Thyroid gland (tissue), 4 donors: ENCODE data around the gene CACNB4.

Experiments
- POLR2A ChIP-seq, 2 donors: fragments of 450-650 bp; IDR thresholded peaks; one replicate each; pipeline ENCODE4 v1.6.1; 2017; ENCODE audit warnings: antibody characterized with exemption in 2 of 2, mild to moderate bottlenecking in 2 of 2, moderate library complexity in 1 of 2
- TF ChIP-seq, protein P1 (sequence below), 6 experiments: fragments of 200-600 bp in 3 of 6; fragments of 450-650 bp in 3 of 6; sonication (generic) in 3 of 6; IDR thresholded peaks; one replicate each; pipeline ENCODE4 v1.5.1; 2016 to 2019; ENCODE audit warnings: antibody characterized with exemption in 6 of 6, mild to moderate bottlenecking in 2 of 6, inconsistent platforms in 1 of 6, moderate library complexity in 1 of 6

DNA sequence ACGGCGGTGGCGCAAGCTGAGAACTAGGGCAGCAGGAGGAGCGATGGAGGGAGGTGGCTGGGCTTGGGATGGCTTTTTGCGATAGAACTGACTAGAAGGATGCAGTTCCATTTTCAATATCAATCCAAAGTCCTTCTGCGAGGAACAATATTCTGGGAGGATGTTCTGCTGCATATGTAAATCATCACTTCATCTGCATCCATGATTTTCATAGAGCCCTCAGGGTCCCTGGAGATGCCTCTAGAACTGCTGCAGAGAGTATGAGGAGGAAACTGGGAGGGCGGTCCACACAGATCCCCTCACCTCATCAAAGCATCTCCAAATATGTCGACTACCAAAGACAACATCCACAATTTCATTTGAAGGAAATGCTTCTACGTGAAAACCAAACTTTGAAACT, 20.8 kb downstream of the CACNB4 start:
- TF ChIP-seq, protein P1, sequence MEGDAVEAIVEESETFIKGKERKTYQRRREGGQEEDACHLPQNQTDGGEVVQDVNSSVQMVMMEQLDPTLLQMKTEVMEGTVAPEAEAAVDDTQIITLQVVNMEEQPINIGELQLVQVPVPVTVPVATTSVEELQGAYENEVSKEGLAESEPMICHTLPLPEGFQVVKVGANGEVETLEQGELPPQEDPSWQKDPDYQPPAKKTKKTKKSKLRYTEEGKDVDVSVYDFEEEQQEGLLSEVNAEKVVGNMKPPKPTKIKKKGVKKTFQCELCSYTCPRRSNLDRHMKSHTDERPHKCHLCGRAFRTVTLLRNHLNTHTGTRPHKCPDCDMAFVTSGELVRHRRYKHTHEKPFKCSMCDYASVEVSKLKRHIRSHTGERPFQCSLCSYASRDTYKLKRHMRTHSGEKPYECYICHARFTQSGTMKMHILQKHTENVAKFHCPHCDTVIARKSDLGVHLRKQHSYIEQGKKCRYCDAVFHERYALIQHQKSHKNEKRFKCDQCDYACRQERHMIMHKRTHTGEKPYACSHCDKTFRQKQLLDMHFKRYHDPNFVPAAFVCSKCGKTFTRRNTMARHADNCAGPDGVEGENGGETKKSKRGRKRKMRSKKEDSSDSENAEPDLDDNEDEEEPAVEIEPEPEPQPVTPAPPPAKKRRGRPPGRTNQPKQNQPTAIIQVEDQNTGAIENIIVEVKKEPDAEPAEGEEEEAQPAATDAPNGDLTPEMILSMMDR (IDR thresholded peaks at IDR 0.05) = no peak
- TF ChIP-seq POLR2A (IDR thresholded peaks at IDR 0.05) = no peak
